ENCODE measurements around the gene DBN1. TPM values are rescaled to one million over a fixed set of nuclear protein-coding genes. Genes with fewer than 3 reads are reported as not detected.

Gene DBN1
- total RNA-seq, 3 donors from 2014 or later = 12.1 to 61.8 (median 17.2) TPM

DNA sequence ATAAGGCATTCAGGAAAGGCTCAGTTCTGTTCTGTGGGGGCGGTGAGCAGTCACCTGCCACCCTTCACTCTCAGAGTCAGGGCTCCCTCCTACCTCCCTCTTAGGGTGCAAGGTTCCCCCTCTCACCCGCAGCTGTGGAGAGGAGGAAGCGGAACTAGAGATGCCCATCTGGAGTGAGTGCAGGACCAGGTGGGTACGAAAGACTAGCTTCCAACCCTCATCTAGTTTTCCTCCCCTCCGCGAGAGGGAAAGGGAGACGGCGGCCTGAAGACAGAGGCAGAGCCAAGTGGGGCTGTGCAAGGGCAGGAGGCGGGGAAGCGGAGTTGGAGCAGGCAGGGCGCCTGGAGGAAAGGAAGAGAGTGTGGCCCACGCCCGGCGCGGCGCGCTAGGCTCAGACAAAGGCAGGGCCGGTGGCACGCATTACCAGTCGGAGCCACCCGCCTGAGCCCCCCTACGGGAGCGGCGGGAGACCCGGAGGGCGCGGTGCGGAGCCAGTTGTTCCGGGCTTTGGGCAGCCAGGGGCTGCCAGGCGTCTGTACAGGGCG lies 19.5 kb downstream of the DBN1 start:
- TF ChIP-seq, protein P1, sequence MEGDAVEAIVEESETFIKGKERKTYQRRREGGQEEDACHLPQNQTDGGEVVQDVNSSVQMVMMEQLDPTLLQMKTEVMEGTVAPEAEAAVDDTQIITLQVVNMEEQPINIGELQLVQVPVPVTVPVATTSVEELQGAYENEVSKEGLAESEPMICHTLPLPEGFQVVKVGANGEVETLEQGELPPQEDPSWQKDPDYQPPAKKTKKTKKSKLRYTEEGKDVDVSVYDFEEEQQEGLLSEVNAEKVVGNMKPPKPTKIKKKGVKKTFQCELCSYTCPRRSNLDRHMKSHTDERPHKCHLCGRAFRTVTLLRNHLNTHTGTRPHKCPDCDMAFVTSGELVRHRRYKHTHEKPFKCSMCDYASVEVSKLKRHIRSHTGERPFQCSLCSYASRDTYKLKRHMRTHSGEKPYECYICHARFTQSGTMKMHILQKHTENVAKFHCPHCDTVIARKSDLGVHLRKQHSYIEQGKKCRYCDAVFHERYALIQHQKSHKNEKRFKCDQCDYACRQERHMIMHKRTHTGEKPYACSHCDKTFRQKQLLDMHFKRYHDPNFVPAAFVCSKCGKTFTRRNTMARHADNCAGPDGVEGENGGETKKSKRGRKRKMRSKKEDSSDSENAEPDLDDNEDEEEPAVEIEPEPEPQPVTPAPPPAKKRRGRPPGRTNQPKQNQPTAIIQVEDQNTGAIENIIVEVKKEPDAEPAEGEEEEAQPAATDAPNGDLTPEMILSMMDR (IDR thresholded peaks at IDR 0.05) = no peak
- DNase-seq (no peak), ATAC-seq (no peak)
- H3K4me1 ChIP-seq (ENCODE audit: low read depth) = peaks cover 13% of the 10 kb centered on the region
- no peaks in the 10 kb centered on the region for H3K9me3 ChIP-seq
- no peaks in the 10 kb centered on the region for H3K36me3 ChIP-seq (ENCODE audit: low read depth)
- H3K4me3 ChIP-seq = no peak overlapping the region
- intact Hi-C loops (cut with DNase I, micrococcal nuclease) = loop anchor here (5.0 kb wide), 1 partner anchor 62 kb away; no protein-coding TSS in a partner anchor

DNA sequence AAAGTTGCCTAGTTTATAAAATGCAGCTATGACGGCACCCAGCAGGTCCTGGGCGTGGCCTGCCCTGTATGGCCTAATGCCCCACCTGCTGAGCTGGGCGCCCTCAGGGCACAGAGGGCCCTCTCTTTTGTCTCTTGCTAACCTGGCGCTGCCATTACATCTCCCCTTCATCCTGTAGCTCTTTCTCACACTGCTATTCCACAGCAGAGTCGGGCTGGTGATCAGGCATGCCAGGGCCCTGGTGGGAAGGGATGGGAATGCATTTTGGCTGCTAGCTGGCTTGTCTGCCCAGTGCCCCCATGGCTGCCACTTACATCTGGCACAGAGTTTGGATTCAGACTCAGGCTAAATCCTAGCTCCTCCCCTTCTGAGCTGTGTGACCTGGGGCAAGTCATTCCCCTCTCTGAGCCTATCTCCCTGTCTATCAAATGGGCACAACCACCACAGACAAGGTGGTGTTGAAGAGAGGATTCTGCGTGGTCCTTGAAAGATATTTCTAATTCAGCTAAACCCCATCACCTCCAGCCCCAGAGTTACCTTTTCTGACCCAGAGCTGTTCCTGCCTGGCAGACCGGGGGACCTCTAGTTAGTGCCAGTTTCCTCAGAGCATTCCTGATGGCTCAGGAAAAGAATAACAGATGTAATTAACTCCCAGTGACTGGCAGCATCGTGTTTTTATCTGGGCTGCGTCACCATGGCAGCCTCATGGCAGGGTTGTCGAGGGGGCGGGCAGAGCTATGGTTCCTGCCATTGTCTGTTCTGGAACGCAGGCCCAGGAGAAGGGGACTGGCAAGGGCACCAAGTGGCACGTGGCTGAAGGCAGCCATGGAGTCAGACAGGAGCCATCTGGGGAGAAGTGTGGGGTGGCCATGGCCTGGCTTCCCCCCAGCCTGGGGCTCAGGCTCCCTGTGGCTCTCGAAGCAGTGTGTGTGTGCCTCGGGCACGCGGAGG lies 20.5 kb downstream of the DBN1 start:
- peaks cover 14% of the 10 kb centered on the region for H3K4me1 ChIP-seq (ENCODE audit: low read depth)
- TF ChIP-seq, protein P1 (IDR thresholded peaks at IDR 0.05) = no peak
- no peak for ATAC-seq
- no peaks in the 10 kb centered on the region for H3K9me3 ChIP-seq
- peak in 1 of 3 donors; percentile 57 for DNase-seq
- H3K4me3 ChIP-seq = no peak overlapping the region
- H3K36me3 ChIP-seq (ENCODE audit: low read depth) = no peaks in the 10 kb centered on the region
- intact Hi-C loops (cut with DNase I, micrococcal nuclease) = loop anchor here (5.0 kb wide), 1 partner anchor 61 kb away; no protein-coding TSS in a partner anchor

DNA sequence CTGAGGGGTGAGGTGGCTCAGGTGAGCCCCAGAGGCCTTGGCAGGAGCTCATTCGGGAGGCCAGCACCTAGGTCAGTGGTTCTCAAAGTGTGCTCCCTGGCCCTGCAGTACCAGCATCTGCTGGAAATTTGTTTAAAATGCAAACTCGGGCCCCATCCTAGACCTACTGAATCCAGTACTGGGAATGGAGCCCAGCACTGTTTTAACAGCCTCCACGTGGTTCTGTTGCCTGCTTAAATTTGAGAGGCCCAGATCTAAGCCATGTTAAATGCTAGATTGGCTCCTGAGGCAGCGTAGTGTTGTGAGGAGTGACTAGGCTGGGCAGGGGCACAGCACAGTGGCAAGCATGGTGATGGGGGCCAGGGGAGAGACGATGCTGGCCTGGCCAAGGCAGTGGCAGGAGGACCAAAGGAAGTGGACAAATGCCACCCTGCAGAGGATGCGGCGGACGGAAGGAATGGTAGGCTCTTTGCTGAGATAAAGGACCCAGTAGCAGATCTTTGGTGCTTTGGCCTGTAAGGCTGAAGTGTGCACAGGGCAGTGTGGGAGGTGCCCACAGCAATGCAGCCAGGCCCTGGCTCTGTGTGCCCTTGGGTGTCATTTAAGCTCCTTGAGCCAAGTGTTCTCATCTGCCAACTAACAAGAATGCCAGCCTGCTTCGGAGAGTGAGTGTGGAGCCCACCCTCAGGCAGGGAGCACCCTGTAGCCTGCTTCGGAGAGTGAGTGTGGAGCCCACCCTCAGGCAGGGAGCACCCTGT lies 22.6 kb downstream of the DBN1 start:
- H3K36me3 ChIP-seq (ENCODE audit: low read depth) = no peaks in the 10 kb centered on the region
- TF ChIP-seq, protein P1 (IDR thresholded peaks at IDR 0.05) = no peak
- peak in 1 of 3 donors; percentile 40 for DNase-seq
- no peaks in the 10 kb centered on the region for H3K9me3 ChIP-seq
- H3K4me1 ChIP-seq (ENCODE audit: low read depth) = peaks cover 23% of the 10 kb centered on the region
- no peak overlapping the region for H3K4me3 ChIP-seq
- no peak for ATAC-seq
- intact Hi-C loops (cut with DNase I, micrococcal nuclease) = loop anchor here (5.0 kb wide), 1 partner anchor 59 kb away; no protein-coding TSS in a partner anchor

DNA sequence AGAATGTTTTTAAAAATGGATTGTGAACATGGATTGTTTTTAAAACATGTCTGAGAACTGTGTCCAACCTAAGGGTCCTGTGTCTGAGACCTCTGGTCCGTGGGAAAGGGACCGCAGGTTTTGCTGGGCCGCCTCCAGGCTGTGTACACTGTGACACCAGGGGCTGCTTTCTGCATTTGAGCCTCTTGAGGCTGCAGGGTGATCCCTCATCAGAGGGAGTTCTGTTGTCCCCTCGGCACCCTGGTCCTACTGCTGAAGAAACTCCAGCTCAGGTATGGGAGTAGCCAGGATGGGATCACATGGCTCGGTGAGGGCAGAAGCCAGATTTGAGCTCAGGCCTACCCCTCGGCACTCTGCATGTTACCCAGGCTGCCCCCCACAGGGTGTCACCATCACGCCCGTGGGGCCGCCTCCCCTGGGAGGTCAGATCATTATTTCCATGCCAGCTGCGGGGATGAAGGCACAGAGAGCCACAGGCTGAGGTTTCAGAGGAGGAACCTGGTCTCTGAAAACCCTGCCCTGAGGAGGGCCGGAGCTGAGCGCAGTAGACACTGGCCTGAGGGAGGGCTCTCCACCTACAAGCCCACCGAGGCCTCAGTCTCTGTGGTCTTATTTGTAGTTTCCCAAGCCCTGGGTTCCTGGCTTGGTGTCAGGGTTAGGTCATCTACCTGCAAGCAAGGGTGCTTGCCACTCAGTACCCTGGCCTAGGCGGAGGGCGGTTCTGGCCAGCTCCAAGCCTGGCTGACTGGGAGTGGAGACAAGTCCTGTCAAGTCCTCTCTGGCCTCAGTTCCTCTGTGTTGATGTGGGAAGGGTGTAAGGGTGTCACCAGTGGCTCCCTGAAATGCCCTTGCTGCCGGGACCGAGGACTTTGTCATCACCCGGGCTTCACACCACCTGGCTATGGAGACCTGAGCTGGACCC lies 24.0 kb downstream of the DBN1 start:
- ATAC-seq = no peak
- DNase-seq = peak in 1 of 3 donors; percentile 46
- H3K9me3 ChIP-seq = no peaks in the 10 kb centered on the region
- intact Hi-C loops (cut with DNase I, micrococcal nuclease) = loop anchor here (5.0 kb wide), 1 partner anchor 57 kb away; no protein-coding TSS in a partner anchor
- TF ChIP-seq, protein P1 (IDR thresholded peaks at IDR 0.05) = no peak
- no peak overlapping the region for H3K4me3 ChIP-seq
- H3K4me1 ChIP-seq (ENCODE audit: low read depth) = peaks cover 27% of the 10 kb centered on the region
- H3K36me3 ChIP-seq (ENCODE audit: low read depth) = no peaks in the 10 kb centered on the region
